Stomach smooth muscle (tissue), 2 donors: ENCODE measurements around the gene IDE.

Source experiments
- H3K27ac ChIP-seq: one replicate; pipeline ENCODE4 v1.7.0; 2013; ENCODE audit warnings: mild to moderate bottlenecking, low read length, inconsistent platforms
- H3K27me3 ChIP-seq, 2 donors: one replicate each; pipeline ENCODE4 v1.7.0; 2013; ENCODE audit warnings: low read length in 2 of 2; ENCODE audit not compliant: insufficient read depth in 2 of 2, control insufficient read depth in 1 of 2
- H3K36me3 ChIP-seq, 2 donors: one replicate each; pipeline ENCODE4 v1.7.0; 2013; ENCODE audit warnings: low read length in 2 of 2; ENCODE audit not compliant: control insufficient read depth in 2 of 2, insufficient read depth in 2 of 2
- H3K4me1 ChIP-seq: one replicate; pipeline ENCODE4 v1.7.0; 2013; ENCODE audit warnings: low read length; ENCODE audit not compliant: control insufficient read depth, insufficient read depth
- H3K4me3 ChIP-seq, 2 donors: one replicate each; pipeline ENCODE4 v1.7.0; 2013; ENCODE audit warnings: low read length in 2 of 2
- H3K9ac ChIP-seq, 2 donors: one replicate each; pipeline ENCODE4 v1.7.0; 2013; ENCODE audit warnings: low read length in 2 of 2, mild to moderate bottlenecking in 1 of 2
- H3K9me3 ChIP-seq, 2 donors: one replicate each; pipeline ENCODE4 v1.7.0; 2013; ENCODE audit warnings: low read length in 2 of 2; ENCODE audit not compliant: control insufficient read depth in 2 of 2
- donor health status: healthy.
- donor health status: Pancreatic carcinoma.

IDE gene

GRCh38 chr10:92573798-92574547 lies at the start of gene IDE:
TSS of gene IDE (minus strand) at chr10:92574093. CDS start at chr10:92574019, 74 bp downstream.
- peak within 1 kb of the TSS; percentile 90 to 98 for H3K4me3 ChIP-seq
- no peaks in the 10 kb centered on the region for H3K36me3 ChIP-seq
- peak within 1 kb of the TSS; percentile 65 to 84 for H3K9ac ChIP-seq
- H3K4me1 ChIP-seq, result peaks cover 22% of the 10 kb centered on the region
- H3K27ac ChIP-seq, result peak within 1 kb of the TSS; percentile 81
- no peaks in the 10 kb centered on the region for H3K27me3 ChIP-seq
- no peaks in the 10 kb centered on the region for H3K9me3 ChIP-seq

GRCh38 chr10:92619368-92619767 lies 45.5 kb upstream of the IDE start:
- Histone ChIP-seq H3K4me3 (no peak overlapping the region), H3K36me3 (no peaks in the 10 kb centered on the region), H3K27me3 (no peaks in the 10 kb centered on the region), H3K4me1 (no peaks in the 10 kb centered on the region), H3K27ac (no peak overlapping the region), H3K9ac (no peak overlapping the region), H3K9me3 (no peaks in the 10 kb centered on the region)

GRCh38 chr10:92615515-92615914 lies 41.6 kb upstream of the IDE start:
- no peak overlapping the region for H3K27ac ChIP-seq
- no peaks in the 10 kb centered on the region for H3K9me3 ChIP-seq
- H3K36me3 ChIP-seq, result no peaks in the 10 kb centered on the region
- no peaks in the 10 kb centered on the region for H3K27me3 ChIP-seq
- H3K9ac ChIP-seq, result no peak overlapping the region
- no peaks in the 10 kb centered on the region for H3K4me1 ChIP-seq
- H3K4me3 ChIP-seq, result no peak overlapping the region

GRCh38 chr10:92604841-92605240 lies 30.9 kb upstream of the IDE start:
- H3K27me3 ChIP-seq, result no peaks in the 10 kb centered on the region
- H3K9me3 ChIP-seq, result no peaks in the 10 kb centered on the region
- H3K4me3 ChIP-seq, result no peak overlapping the region
- H3K36me3 ChIP-seq, result no peaks in the 10 kb centered on the region
- no peaks in the 10 kb centered on the region for H3K4me1 ChIP-seq
- no peak overlapping the region for H3K27ac ChIP-seq
- no peak overlapping the region for H3K9ac ChIP-seq

GRCh38 chr10:92598321-92598720 lies 24.4 kb upstream of the IDE start:
- Histone ChIP-seq H3K36me3 (no peaks in the 10 kb centered on the region), H3K4me1 (peaks cover under 1% of the 10 kb centered on the region), H3K9me3 (no peaks in the 10 kb centered on the region), H3K27me3 (no peaks in the 10 kb centered on the region), H3K27ac (no peak overlapping the region), H3K9ac (no peak overlapping the region), H3K4me3 (no peak overlapping the region)

GRCh38 chr10:92595505-92595904 lies 21.6 kb upstream of the IDE start:
- no peaks in the 10 kb centered on the region for H3K36me3 ChIP-seq
- no peak overlapping the region for H3K27ac ChIP-seq
- H3K9ac ChIP-seq, result no peak overlapping the region
- no peaks in the 10 kb centered on the region for H3K27me3 ChIP-seq
- H3K9me3 ChIP-seq, result no peaks in the 10 kb centered on the region
- peaks cover 12% of the 10 kb centered on the region for H3K4me1 ChIP-seq
- H3K4me3 ChIP-seq, result no peak overlapping the region

- peak overlapping the region; percentile 70 to 77 for H3K4me3 ChIP-seq
- no peaks in the 10 kb centered on the region for H3K27me3 ChIP-seq
- no peaks in the 10 kb centered on the region for H3K36me3 ChIP-seq
- peaks cover 12% of the 10 kb centered on the region for H3K4me1 ChIP-seq
- H3K27ac ChIP-seq, result no peak overlapping the region
- no peak overlapping the region for H3K9ac ChIP-seq
- H3K9me3 ChIP-seq, result no peaks in the 10 kb centered on the region
Measured at GRCh38 chr10:92593619-92594588, 20.0 kb upstream of the IDE start.

- no peaks in the 10 kb centered on the region for H3K36me3 ChIP-seq
- peak within 1 kb of the TSS; percentile 70 to 77 for H3K4me3 ChIP-seq
- peak within 1 kb of the TSS; percentile 93 for H3K27ac ChIP-seq
- H3K9me3 ChIP-seq, result no peaks in the 10 kb centered on the region
- peaks cover 12% of the 10 kb centered on the region for H3K4me1 ChIP-seq
- peak within 1 kb of the TSS; percentile 90 for H3K9ac ChIP-seq
- no peaks in the 10 kb centered on the region for H3K27me3 ChIP-seq
Measured at GRCh38 chr10:92592761-92593618, 19.1 kb upstream of the IDE start, which contains the start of gene KIF11. TSS of gene KIF11 (plus strand) at chr10:92593130. CDS start at chr10:92593376, 246 bp downstream.

GRCh38 chr10:92591550-92592022 lies 17.7 kb upstream of the IDE start:
- Histone ChIP-seq H3K4me3 (peak overlapping the region; percentile 70 to 77), H3K9me3 (no peaks in the 10 kb centered on the region), H3K4me1 (peaks cover 12% of the 10 kb centered on the region), H3K36me3 (no peaks in the 10 kb centered on the region), H3K27me3 (no peaks in the 10 kb centered on the region), H3K27ac (peak overlapping the region; percentile 93), H3K9ac (peak overlapping the region; percentile 78 to 90)
